ENCODE measurements around the gene NHLRC2. TPM values are rescaled to one million over a fixed set of nuclear protein-coding genes. Genes with fewer than 3 reads are reported as not detected.
A peak's percentile ranks its signal among the peaks of the same experiment; 100 is the strongest.

NHLRC2 gene
- total and polyA plus RNA-seq, 7 donors, result 2.4 to 67.8 (median 31.0) TPM

- H3K36me3 ChIP-seq, result peaks cover 0 to 3% (median under 1%) of the 10 kb centered on the region in 4 donors
- peaks cover 0 to 22% (median 15%) of the 10 kb centered on the region in 4 donors for H3K4me1 ChIP-seq
- H3K27ac ChIP-seq, result peak overlapping the region in 1 of 4 donors; percentile 5
- TF ChIP-seq POLR2A (IDR thresholded peaks at IDR 0.05) (no peak), POLR2AphosphoS5 (IDR thresholded peaks at IDR 0.05) (no peak), EP300 (IDR thresholded peaks at IDR 0.05) (no peak), CTCF (IDR thresholded peaks at IDR 0.05) (no peak)
- H3K9me3 ChIP-seq, result no peaks in the 10 kb centered on the region
- intact Hi-C loops (cut with DNase I), result no loop called here
- WGBS, 2 donors, result 90 to 97% methylated on average over 5 of the region's 5 CpGs
- no peak for DNase-seq
- no peak overlapping the region for H3K4me3 ChIP-seq
- H3K27me3 ChIP-seq, result no peaks in the 10 kb centered on the region
Measured at GRCh38 chr10:113866551-113867394, 12.3 kb downstream of the NHLRC2 start.

DNA sequence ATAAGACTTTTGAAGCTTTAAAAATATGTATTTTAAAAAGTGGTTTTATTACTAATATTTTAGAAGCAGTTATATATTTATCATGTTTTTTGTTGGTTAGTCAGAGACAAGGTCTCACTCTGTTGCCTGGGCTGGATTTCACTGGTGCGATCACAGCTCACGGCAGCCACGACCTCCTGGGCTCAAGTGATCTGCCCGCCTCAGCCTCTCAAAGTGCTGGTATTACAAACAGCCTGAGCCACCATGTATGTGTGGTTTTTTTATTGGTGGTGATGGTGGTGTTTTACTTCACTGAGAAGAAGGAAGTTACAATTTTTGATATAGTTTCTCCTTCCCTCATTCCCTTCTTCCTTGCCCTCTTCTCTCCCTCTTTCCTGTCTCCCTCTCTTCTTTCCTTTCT, 13.4 kb downstream of the NHLRC2 start:
- 91 to 97% methylated on average over 4 of the region's 4 CpGs for WGBS, 2 donors
- TF ChIP-seq POLR2AphosphoS5 (IDR thresholded peaks at IDR 0.05) (no peak), POLR2A (IDR thresholded peaks at IDR 0.05) (no peak), EP300 (IDR thresholded peaks at IDR 0.05) (no peak), CTCF (IDR thresholded peaks at IDR 0.05) (no peak)
- no peak overlapping the region for H3K27ac ChIP-seq
- no peaks in the 10 kb centered on the region for H3K36me3 ChIP-seq
- no peaks in the 10 kb centered on the region for H3K9me3 ChIP-seq
- peaks cover 0 to 22% (median 15%) of the 10 kb centered on the region in 4 donors for H3K4me1 ChIP-seq
- intact Hi-C loops (cut with DNase I), result no loop called here
- H3K4me3 ChIP-seq, result no peak overlapping the region
- H3K27me3 ChIP-seq, result no peaks in the 10 kb centered on the region
- no peak for DNase-seq

- no peaks in the 10 kb centered on the region for H3K36me3 ChIP-seq
- DNase-seq, result no peak
- intact Hi-C loops (cut with DNase I), result no loop called here
- H3K27ac ChIP-seq, result no peak overlapping the region
- peaks cover 0 to 22% (median 15%) of the 10 kb centered on the region in 4 donors for H3K4me1 ChIP-seq
- no peak for TF ChIP-seq POLR2AphosphoS5 (IDR thresholded peaks at IDR 0.05)
- TF ChIP-seq EP300 (IDR thresholded peaks at IDR 0.05), result no peak
- TF ChIP-seq POLR2A (IDR thresholded peaks at IDR 0.05), result no peak
- WGBS, 2 donors, result 65 to 96% methylated on average over 2 of the region's 2 CpGs
- no peaks in the 10 kb centered on the region for H3K27me3 ChIP-seq
- no peaks in the 10 kb centered on the region for H3K9me3 ChIP-seq
- no peak overlapping the region for H3K4me3 ChIP-seq
Measured at GRCh38 chr10:113869789-113870188, 15.3 kb downstream of the NHLRC2 start.

DNA sequence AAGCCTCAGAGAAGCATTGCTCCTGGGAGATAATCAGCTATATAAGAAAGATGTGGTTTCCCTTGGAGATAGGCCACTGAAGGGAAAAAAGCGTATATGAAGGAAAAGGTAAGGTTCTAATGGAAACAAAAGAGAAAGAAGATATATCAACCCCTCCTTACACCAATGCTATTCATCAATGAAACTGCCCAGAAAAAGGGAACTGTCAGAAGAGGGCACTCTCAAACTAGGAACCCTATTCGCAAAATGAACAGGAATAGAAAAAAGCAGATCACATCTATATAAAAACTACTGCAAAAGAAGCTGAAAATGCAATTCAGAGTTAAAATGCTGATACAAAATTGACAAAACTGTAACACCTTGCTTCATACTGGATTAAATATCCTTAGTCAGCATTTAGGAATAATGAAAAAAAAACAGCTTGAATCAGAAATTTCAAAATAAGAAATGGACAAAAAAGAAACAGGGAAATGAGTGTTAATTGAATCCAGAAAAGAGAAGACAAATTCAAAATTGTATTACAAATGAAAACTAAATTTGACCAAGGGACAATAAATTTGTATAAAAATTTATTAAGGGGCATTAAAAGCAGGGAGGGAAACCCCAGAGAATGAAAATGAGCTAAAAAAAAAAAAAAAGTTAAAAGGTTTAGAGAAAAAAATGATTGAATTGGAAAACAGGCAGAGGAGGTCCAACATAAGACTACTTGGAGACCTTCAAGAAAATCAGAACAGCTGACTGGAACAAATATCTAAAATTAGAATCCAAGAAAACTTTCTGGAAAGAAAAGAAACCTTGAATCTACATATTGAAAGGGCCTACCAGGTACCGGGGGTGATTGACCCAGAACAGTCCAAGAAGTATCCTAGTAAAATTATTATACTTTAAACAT, 17.9 kb downstream of the NHLRC2 start:
- DNase-seq, result no peak
- Histone ChIP-seq H3K36me3 (peaks cover 0 to 10% (median 0%) of the 10 kb centered on the region in 4 donors), H3K4me1 (no peaks in the 10 kb centered on the region), H3K27ac (no peak overlapping the region), H3K27me3 (no peaks in the 10 kb centered on the region), H3K9me3 (no peaks in the 10 kb centered on the region), H3K4me3 (no peak overlapping the region)
- intact Hi-C loops (cut with DNase I), result no loop called here
- WGBS, 2 donors, result 93 to 96% methylated on average over 3 of the region's 3 CpGs
- TF ChIP-seq POLR2AphosphoS5 (IDR thresholded peaks at IDR 0.05), result no peak
- no peak for TF ChIP-seq EP300 (IDR thresholded peaks at IDR 0.05)
- TF ChIP-seq POLR2A (IDR thresholded peaks at IDR 0.05), result no peak

- H3K9me3 ChIP-seq, result no peaks in the 10 kb centered on the region
- DNase-seq, result no peak
- no peak overlapping the region for H3K27ac ChIP-seq
- TF ChIP-seq POLR2AphosphoS5 (IDR thresholded peaks at IDR 0.05), result no peak
- no peak for TF ChIP-seq EP300 (IDR thresholded peaks at IDR 0.05)
- no peak for TF ChIP-seq CTCF (IDR thresholded peaks at IDR 0.05)
- TF ChIP-seq POLR2A (IDR thresholded peaks at IDR 0.05), result no peak
- no peaks in the 10 kb centered on the region for H3K4me1 ChIP-seq
- intact Hi-C loops (cut with DNase I), result no loop called here
- no peaks in the 10 kb centered on the region for H3K27me3 ChIP-seq
- H3K4me3 ChIP-seq, result no peak overlapping the region
- WGBS, 2 donors, result 96% methylated on average over 1 of the region's 1 CpG
- peaks cover 0 to 25% (median 0%) of the 10 kb centered on the region in 4 donors for H3K36me3 ChIP-seq
Measured at GRCh38 chr10:113875212-113875611, 20.8 kb downstream of the NHLRC2 start.

All from sigmoid colon (tissue), 7 donors.